ENCODE results near the gene VMAC.

The VMAC gene

GRCh38 chr19:5925830-5926427 is 21.3 kb downstream of the VMAC start:
- no peaks in the 10 kb centered on the region for H3K27me3 ChIP-seq (ENCODE audit: control insufficient read depth, insufficient read depth, low read length)
- no peak overlapping the region for H3K27ac ChIP-seq (ENCODE audit: low read length)
- H3K4me3 ChIP-seq (ENCODE audit: low read length), result no peak overlapping the region
- no peaks in the 10 kb centered on the region for H3K9me3 ChIP-seq (ENCODE audit: control insufficient read depth, low read depth, low read length)
- no peak overlapping the region for H3K9ac ChIP-seq (ENCODE audit: low read length)
- no peaks in the 10 kb centered on the region for H3K4me1 ChIP-seq (ENCODE audit: control insufficient read depth, low read depth, low read length)
- peaks cover 85% of the 10 kb centered on the region for H3K36me3 ChIP-seq (ENCODE audit: control insufficient read depth, low read depth, low read length)

- H3K4me1 ChIP-seq (ENCODE audit: control insufficient read depth, low read depth, low read length), result no peaks in the 10 kb centered on the region
- no peak overlapping the region for H3K9ac ChIP-seq (ENCODE audit: low read length)
- no peaks in the 10 kb centered on the region for H3K27me3 ChIP-seq (ENCODE audit: control insufficient read depth, insufficient read depth, low read length)
- H3K9me3 ChIP-seq (ENCODE audit: control insufficient read depth, low read depth, low read length), result no peaks in the 10 kb centered on the region
- H3K4me3 ChIP-seq (ENCODE audit: low read length), result no peak overlapping the region
- peaks cover 89% of the 10 kb centered on the region for H3K36me3 ChIP-seq (ENCODE audit: control insufficient read depth, low read depth, low read length)
- no peak overlapping the region for H3K27ac ChIP-seq (ENCODE audit: low read length)
Observed at GRCh38 chr19:5926641-5927440, 22.2 kb downstream of the VMAC start.

- Histone ChIP-seq H3K36me3 (ENCODE audit: control insufficient read depth, low read depth, low read length) (peaks cover 83% of the 10 kb centered on the region), H3K27ac (ENCODE audit: low read length) (no peak overlapping the region), H3K4me1 (ENCODE audit: control insufficient read depth, low read depth, low read length) (no peaks in the 10 kb centered on the region), H3K9ac (ENCODE audit: low read length) (no peak overlapping the region), H3K9me3 (ENCODE audit: control insufficient read depth, low read depth, low read length) (no peaks in the 10 kb centered on the region), H3K27me3 (ENCODE audit: control insufficient read depth, insufficient read depth, low read length) (no peaks in the 10 kb centered on the region), H3K4me3 (ENCODE audit: low read length) (no peak overlapping the region)
Observed at GRCh38 chr19:5927441-5927821, 22.8 kb downstream of the VMAC start.

- H3K36me3 ChIP-seq (ENCODE audit: control insufficient read depth, low read depth, low read length), result peaks cover 68% of the 10 kb centered on the region
- H3K27me3 ChIP-seq (ENCODE audit: control insufficient read depth, insufficient read depth, low read length), result no peaks in the 10 kb centered on the region
- H3K4me3 ChIP-seq (ENCODE audit: low read length), result no peak overlapping the region
- no peaks in the 10 kb centered on the region for H3K4me1 ChIP-seq (ENCODE audit: control insufficient read depth, low read depth, low read length)
- H3K9ac ChIP-seq (ENCODE audit: low read length), result no peak overlapping the region
- H3K9me3 ChIP-seq (ENCODE audit: control insufficient read depth, low read depth, low read length), result no peaks in the 10 kb centered on the region
- no peak overlapping the region for H3K27ac ChIP-seq (ENCODE audit: low read length)
Observed at GRCh38 chr19:5929179-5929578, 24.5 kb downstream of the VMAC start.

GRCh38 chr19:5929625-5930024 is 25.0 kb downstream of the VMAC start:
- no peak overlapping the region for H3K9ac ChIP-seq (ENCODE audit: low read length)

GRCh38 chr19:5931251-5931650 is 26.6 kb downstream of the VMAC start:
- H3K9ac ChIP-seq (ENCODE audit: low read length), result no peak overlapping the region
- no peaks in the 10 kb centered on the region for H3K27me3 ChIP-seq (ENCODE audit: control insufficient read depth, insufficient read depth, low read length)
- no peak overlapping the region for H3K4me3 ChIP-seq (ENCODE audit: low read length)
- peaks cover 48% of the 10 kb centered on the region for H3K36me3 ChIP-seq (ENCODE audit: control insufficient read depth, low read depth, low read length)
- no peaks in the 10 kb centered on the region for H3K4me1 ChIP-seq (ENCODE audit: control insufficient read depth, low read depth, low read length)
- H3K9me3 ChIP-seq (ENCODE audit: control insufficient read depth, low read depth, low read length), result no peaks in the 10 kb centered on the region
- no peak overlapping the region for H3K27ac ChIP-seq (ENCODE audit: low read length)

More at GRCh38 chr19:5929625-5930024, 25.0 kb downstream of the VMAC start:
- Histone ChIP-seq H3K27ac (ENCODE audit: low read length) (no peak overlapping the region), H3K36me3 (ENCODE audit: control insufficient read depth, low read depth, low read length) (peaks cover 63% of the 10 kb centered on the region), H3K4me3 (ENCODE audit: low read length) (no peak overlapping the region), H3K4me1 (ENCODE audit: control insufficient read depth, low read depth, low read length) (no peaks in the 10 kb centered on the region), H3K9me3 (ENCODE audit: control insufficient read depth, low read depth, low read length) (no peaks in the 10 kb centered on the region), H3K27me3 (ENCODE audit: control insufficient read depth, insufficient read depth, low read length) (no peaks in the 10 kb centered on the region)

- H3K4me1 ChIP-seq (ENCODE audit: control insufficient read depth, low read depth, low read length), result no peaks in the 10 kb centered on the region
- no peak overlapping the region for H3K4me3 ChIP-seq (ENCODE audit: low read length)
- H3K9ac ChIP-seq (ENCODE audit: low read length), result no peak overlapping the region
- no peak overlapping the region for H3K27ac ChIP-seq (ENCODE audit: low read length)
- no peaks in the 10 kb centered on the region for H3K9me3 ChIP-seq (ENCODE audit: control insufficient read depth, low read depth, low read length)
- H3K27me3 ChIP-seq (ENCODE audit: control insufficient read depth, insufficient read depth, low read length), result no peaks in the 10 kb centered on the region
- H3K36me3 ChIP-seq (ENCODE audit: control insufficient read depth, low read depth, low read length), result peaks cover 39% of the 10 kb centered on the region
Observed at GRCh38 chr19:5932146-5932545, 27.5 kb downstream of the VMAC start.

- Histone ChIP-seq H3K9ac (ENCODE audit: low read length) (no peak overlapping the region), H3K27ac (ENCODE audit: low read length) (no peak overlapping the region), H3K36me3 (ENCODE audit: control insufficient read depth, low read depth, low read length) (peaks cover 34% of the 10 kb centered on the region)
Observed at GRCh38 chr19:5932609-5933262, 28.1 kb downstream of the VMAC start.

GRCh38 chr19:5933391-5934068 is 28.9 kb downstream of the VMAC start:
- Histone ChIP-seq H3K27me3 (ENCODE audit: control insufficient read depth, insufficient read depth, low read length) (no peaks in the 10 kb centered on the region), H3K36me3 (ENCODE audit: control insufficient read depth, low read depth, low read length) (peaks cover 26% of the 10 kb centered on the region), H3K4me1 (ENCODE audit: control insufficient read depth, low read depth, low read length) (no peaks in the 10 kb centered on the region), H3K9me3 (ENCODE audit: control insufficient read depth, low read depth, low read length) (no peaks in the 10 kb centered on the region), H3K4me3 (ENCODE audit: low read length) (no peak overlapping the region), H3K27ac (ENCODE audit: low read length) (no peak overlapping the region), H3K9ac (ENCODE audit: low read length) (no peak overlapping the region)

More at GRCh38 chr19:5932609-5933262, 28.1 kb downstream of the VMAC start:
- Histone ChIP-seq H3K27me3 (ENCODE audit: control insufficient read depth, insufficient read depth, low read length) (no peaks in the 10 kb centered on the region), H3K9me3 (ENCODE audit: control insufficient read depth, low read depth, low read length) (no peaks in the 10 kb centered on the region), H3K4me1 (ENCODE audit: control insufficient read depth, low read depth, low read length) (no peaks in the 10 kb centered on the region), H3K4me3 (ENCODE audit: low read length) (no peak overlapping the region)

GRCh38 chr19:5934069-5934401 is 29.4 kb downstream of the VMAC start:
- Histone ChIP-seq H3K36me3 (ENCODE audit: control insufficient read depth, low read depth, low read length) (peaks cover 21% of the 10 kb centered on the region), H3K27me3 (ENCODE audit: control insufficient read depth, insufficient read depth, low read length) (no peaks in the 10 kb centered on the region), H3K4me3 (ENCODE audit: low read length) (no peak overlapping the region), H3K9ac (ENCODE audit: low read length) (no peak overlapping the region), H3K9me3 (ENCODE audit: control insufficient read depth, low read depth, low read length) (no peaks in the 10 kb centered on the region), H3K4me1 (ENCODE audit: control insufficient read depth, low read depth, low read length) (no peaks in the 10 kb centered on the region), H3K27ac (ENCODE audit: low read length) (no peak overlapping the region)

- Histone ChIP-seq H3K9ac (ENCODE audit: low read length) (no peak overlapping the region), H3K27ac (ENCODE audit: low read length) (no peak overlapping the region), H3K27me3 (ENCODE audit: control insufficient read depth, insufficient read depth, low read length) (no peaks in the 10 kb centered on the region), H3K4me1 (ENCODE audit: control insufficient read depth, low read depth, low read length) (no peaks in the 10 kb centered on the region), H3K4me3 (ENCODE audit: low read length) (no peak overlapping the region), H3K36me3 (ENCODE audit: control insufficient read depth, low read depth, low read length) (peaks cover 17% of the 10 kb centered on the region), H3K9me3 (ENCODE audit: control insufficient read depth, low read depth, low read length) (no peaks in the 10 kb centered on the region)
Observed at GRCh38 chr19:5934774-5935472, 30.3 kb downstream of the VMAC start.
